Activated naive CD4-positive, alpha-beta T cell treated with anti-CD3 and anti-CD28 coated beads, Interleukin-2, amount 50 U/mL, for 24 hours (primary cell): ENCODE results near the gene SND1.
"Not testable (repeated sequence)": the region's sequence is repeated elsewhere in the genome, so short reads cannot be mapped to it uniquely, and the experiment has no call there.

Source experiments
- H3K27ac Mint-ChIP-seq: one replicate; pipeline ENCODE4 v1.8.0; 2021; ENCODE audit warnings: mild to moderate bottlenecking, mixed read lengths
- H3K27me3 Mint-ChIP-seq: one replicate; pipeline ENCODE4 v1.8.0; 2021; ENCODE audit warnings: mixed read lengths
- H3K36me3 Mint-ChIP-seq: one replicate; pipeline ENCODE4 v1.8.0; 2021; ENCODE audit warnings: mixed read lengths
- H3K4me1 Mint-ChIP-seq: one replicate; pipeline ENCODE4 v1.8.0; 2021; ENCODE audit warnings: mixed read lengths
- H3K4me3 Mint-ChIP-seq: one replicate; pipeline ENCODE4 v1.8.0; 2021; ENCODE audit warnings: mild to moderate bottlenecking, mixed read lengths
- H3K9me3 Mint-ChIP-seq: one replicate; pipeline ENCODE4 v1.8.0; 2021; ENCODE audit warnings: mixed read lengths

Gene SND1

DNA sequence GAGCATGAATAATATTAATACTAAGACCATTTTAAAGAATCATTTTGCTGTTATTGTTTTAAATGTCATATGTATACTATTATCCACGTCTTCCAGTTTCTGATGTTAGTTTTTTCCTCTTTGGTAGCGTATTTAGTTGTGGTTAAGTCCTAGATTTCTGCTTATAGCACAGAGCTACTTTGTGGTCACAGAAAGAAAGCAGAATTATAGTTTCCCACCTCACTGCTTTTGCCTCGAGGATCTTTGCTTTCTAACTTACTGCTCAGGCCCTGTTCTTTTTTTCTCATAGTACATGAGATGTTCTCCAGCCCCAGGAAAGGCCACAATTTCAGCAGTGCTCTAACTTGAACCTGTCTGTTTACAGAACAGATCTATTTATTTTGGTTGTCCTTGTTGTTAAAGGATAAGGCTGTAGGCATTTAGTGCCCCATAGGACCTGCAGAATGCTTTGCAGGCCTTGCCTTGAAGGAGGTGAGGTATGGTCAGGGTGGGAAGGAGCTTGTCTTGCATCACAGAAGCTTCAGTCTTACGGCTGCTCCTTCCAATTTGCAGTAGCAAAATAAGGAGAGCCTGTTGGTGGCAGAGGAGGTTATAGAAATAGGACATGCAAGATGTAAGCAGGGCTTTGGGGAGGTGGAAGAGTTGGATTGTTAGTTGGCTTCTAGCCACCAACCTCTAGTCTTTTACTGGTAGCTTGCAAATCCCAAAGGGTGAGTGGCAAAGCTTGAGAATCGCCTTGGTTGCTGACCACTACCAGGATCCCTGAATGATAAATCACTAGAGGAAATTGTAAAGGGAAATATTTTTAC lies 250.1 kb downstream of the SND1 start:
- peaks cover 57% of the 10 kb centered on the region for H3K4me1 Mint-ChIP-seq
- H3K4me3 Mint-ChIP-seq = no peak overlapping the region
- H3K9me3 Mint-ChIP-seq = no peaks in the 10 kb centered on the region
- H3K36me3 Mint-ChIP-seq = peaks cover 25% of the 10 kb centered on the region
- H3K27ac Mint-ChIP-seq = no peak overlapping the region
- no peaks in the 10 kb centered on the region for H3K27me3 Mint-ChIP-seq

DNA sequence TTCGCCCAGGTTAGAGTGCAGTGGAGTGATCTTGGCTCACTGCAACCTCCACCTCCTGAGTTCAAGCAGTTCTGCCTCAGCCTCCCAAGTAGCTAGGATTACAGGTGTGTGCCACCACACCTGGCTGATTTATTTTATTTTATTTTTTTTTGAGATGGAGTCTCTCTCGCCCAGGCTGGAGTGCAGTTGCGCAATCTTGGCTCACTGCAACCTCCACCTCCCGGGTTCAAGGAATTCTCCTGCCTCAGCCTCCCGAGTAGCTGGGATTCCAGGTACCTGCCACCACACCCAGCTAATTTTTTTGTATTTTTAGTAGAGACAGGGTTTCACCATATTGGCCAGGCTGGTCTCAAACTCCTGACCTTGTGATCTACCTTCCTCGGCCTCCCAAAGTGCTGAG lies 250.8 kb downstream of the SND1 start:
- H3K27ac Mint-ChIP-seq, H3K27me3 Mint-ChIP-seq, H3K9me3 Mint-ChIP-seq, H3K4me3 Mint-ChIP-seq: not testable (repeated sequence)
- Mint-ChIP-seq H3K36me3 (peaks cover 28% of the 10 kb centered on the region), H3K4me1 (peaks cover 63% of the 10 kb centered on the region)

DNA sequence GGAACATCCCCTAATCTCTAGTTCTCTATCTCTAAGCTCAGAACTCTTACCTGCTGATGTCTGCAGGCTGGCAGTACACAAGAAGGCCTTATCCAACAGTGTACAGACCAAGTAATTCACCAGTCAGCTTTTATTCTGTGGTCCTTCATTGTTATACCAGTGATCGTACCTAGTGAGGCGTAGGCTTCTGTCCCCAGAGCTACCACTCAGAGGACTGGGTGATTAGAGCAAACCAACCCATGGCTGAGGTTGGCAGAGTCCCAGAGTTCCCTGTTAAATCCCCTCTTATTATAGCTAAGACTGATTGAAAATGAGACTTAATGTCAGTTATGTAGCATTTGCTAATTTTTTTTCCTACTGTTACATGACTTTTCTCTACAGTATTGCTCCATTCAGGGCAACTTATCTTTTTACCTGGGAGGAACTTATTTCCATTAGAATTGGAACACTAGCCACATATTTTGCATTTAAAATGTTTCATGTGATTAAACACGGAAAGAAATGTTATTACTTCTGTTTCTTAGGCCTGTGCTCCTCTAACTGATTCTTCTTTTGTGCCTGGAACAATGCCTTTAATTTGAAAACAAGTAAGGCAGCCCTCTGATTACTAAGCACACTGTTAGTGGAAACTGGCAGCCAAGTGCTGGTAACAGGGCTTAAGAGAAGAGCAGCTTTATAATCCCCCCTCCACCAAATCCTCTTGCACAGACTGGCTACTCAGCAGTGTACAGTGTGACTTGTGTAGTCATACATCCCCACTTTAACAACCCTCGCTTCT lies 252.1 kb downstream of the SND1 start:
- peak overlapping the region; percentile 25 for H3K27ac Mint-ChIP-seq
- no peak overlapping the region for H3K4me3 Mint-ChIP-seq
- H3K9me3 Mint-ChIP-seq = no peaks in the 10 kb centered on the region
- H3K4me1 Mint-ChIP-seq = peaks cover 72% of the 10 kb centered on the region
- peaks cover 35% of the 10 kb centered on the region for H3K36me3 Mint-ChIP-seq
- H3K27me3 Mint-ChIP-seq = no peaks in the 10 kb centered on the region

DNA sequence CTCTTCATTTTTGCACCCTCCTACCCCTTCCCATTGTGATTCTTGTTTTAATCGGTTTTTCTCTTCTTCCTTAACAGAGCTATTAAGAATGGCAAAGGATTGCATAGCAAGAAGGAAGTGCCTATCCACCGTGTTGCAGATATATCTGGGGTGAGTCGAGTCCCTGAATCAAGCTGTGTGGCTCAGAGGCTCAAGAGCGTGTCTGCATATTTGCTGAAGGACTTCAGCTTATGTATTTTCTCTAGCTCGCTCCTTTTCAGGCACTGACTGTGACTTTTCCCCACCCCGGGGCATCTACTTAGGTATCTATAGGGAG lies 252.6 kb downstream of the SND1 start:
- Mint-ChIP-seq H3K27ac (peak overlapping the region; percentile 25), H3K4me1 (peaks cover 68% of the 10 kb centered on the region), H3K4me3 (no peak overlapping the region), H3K27me3 (no peaks in the 10 kb centered on the region), H3K36me3 (peaks cover 30% of the 10 kb centered on the region), H3K9me3 (no peaks in the 10 kb centered on the region)

DNA sequence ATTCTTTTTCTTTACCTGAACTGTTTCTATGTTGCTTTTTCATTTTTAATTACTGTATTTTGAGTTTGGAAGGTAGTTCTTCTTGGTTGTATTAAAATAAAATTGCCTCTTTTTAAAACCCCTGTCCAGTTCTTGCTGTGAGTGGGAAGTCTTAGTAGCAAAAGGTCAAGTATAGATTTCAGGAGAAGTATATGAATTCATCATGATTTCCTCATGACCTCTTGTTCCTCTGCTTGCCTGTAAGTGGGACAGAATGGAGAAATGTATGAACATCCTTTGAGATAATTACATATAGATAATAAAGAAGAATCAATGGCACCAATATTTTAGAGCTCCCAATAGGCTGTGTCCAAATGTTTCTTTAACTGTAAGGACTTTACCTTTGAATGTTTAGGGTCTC lies 253.0 kb downstream of the SND1 start:
- Mint-ChIP-seq H3K9me3 (no peaks in the 10 kb centered on the region), H3K4me3 (no peak overlapping the region), H3K4me1 (peaks cover 64% of the 10 kb centered on the region), H3K27ac (no peak overlapping the region), H3K27me3 (no peaks in the 10 kb centered on the region), H3K36me3 (peaks cover 30% of the 10 kb centered on the region)

DNA sequence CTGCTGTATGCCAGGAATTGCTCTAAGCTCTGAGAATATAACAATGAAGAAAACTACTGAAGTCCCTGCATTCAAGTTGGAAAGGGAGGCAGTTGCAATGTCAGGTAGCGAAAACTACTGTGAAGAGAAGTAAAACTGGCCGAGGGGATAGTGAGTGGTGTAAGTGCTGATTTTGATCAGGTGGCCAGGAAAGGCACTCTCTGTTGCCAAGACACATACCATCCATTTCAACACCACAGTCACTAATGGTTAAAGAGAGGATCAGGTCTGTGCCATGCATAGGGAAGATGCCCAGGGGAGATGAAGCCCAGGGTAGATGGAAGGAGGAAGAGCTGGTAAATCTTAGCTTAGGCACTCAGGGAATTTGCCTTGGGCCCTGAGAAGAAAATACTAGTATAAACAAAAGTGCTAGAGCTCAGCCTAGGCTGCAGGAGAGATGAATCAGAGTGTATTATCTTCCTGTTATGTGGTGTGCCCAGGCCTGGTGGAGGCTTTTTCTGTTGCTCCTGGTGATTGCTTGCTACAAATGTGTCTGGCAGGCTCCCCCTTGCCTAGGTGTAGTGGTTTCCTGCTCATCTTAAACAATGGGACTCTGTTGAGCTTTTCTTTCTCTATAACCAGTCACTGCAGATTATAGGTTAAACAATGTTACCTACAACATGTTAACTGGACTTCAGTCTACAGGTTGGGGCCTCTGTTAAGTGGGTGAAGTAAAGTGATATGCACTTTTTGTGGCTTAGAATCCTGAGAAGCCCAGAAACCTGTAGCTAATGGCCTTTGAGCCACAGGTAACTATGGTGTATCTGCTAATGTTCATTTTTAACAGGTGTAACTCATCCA lies 253.7 kb downstream of the SND1 start:
- no peak overlapping the region for H3K27ac Mint-ChIP-seq
- H3K9me3 Mint-ChIP-seq = no peaks in the 10 kb centered on the region
- peaks cover 58% of the 10 kb centered on the region for H3K4me1 Mint-ChIP-seq
- H3K4me3 Mint-ChIP-seq = no peak overlapping the region
- H3K27me3 Mint-ChIP-seq = no peaks in the 10 kb centered on the region
- peaks cover 35% of the 10 kb centered on the region for H3K36me3 Mint-ChIP-seq

DNA sequence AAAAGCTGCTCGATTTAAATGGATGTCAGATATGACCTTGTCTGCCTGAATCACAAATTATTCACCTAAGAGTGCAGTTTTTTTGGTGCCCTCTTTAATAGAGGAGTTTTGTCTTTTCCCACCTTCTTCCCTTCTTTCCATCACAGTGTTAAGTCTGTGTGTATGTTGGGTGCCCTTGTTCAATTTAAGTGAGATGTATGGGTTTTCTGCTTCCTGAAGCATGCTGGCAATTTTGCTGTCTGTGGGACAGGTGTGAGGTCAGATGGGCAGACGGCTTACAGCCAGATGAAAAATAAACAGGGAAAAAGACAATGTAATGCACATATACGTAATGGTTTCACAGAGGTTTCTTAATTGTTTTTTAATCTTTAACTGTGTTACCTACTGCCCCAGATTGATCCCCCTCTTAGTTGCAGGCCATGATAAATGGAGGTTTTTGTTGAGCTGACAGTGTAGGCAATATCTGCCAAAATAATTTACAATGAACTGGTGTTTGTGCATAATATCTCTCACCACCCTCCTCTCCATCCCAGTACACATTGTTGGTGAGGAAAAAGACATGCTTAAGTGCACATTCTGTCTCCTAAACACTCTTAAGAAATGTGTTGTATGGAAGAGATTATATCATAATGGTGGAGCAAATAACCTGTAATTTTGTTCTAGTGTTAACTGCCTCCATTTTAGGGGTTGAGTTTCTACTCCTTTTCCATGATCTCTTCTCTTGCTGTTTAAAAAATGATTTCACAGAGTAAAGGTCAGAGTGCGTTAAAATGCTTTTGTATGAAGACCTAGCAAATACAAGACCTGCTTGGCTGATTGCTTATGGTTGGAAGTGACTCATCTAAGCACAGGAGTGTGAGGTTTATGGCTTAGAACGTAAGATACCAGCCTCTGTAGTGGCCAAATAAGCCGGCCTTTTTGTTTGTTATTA lies 255.4 kb downstream of the SND1 start:
- H3K36me3 Mint-ChIP-seq = peaks cover 38% of the 10 kb centered on the region
- no peak overlapping the region for H3K4me3 Mint-ChIP-seq
- H3K9me3 Mint-ChIP-seq = no peaks in the 10 kb centered on the region
- H3K27ac Mint-ChIP-seq = peak overlapping the region; percentile 5
- peaks cover 41% of the 10 kb centered on the region for H3K4me1 Mint-ChIP-seq
- no peaks in the 10 kb centered on the region for H3K27me3 Mint-ChIP-seq

DNA sequence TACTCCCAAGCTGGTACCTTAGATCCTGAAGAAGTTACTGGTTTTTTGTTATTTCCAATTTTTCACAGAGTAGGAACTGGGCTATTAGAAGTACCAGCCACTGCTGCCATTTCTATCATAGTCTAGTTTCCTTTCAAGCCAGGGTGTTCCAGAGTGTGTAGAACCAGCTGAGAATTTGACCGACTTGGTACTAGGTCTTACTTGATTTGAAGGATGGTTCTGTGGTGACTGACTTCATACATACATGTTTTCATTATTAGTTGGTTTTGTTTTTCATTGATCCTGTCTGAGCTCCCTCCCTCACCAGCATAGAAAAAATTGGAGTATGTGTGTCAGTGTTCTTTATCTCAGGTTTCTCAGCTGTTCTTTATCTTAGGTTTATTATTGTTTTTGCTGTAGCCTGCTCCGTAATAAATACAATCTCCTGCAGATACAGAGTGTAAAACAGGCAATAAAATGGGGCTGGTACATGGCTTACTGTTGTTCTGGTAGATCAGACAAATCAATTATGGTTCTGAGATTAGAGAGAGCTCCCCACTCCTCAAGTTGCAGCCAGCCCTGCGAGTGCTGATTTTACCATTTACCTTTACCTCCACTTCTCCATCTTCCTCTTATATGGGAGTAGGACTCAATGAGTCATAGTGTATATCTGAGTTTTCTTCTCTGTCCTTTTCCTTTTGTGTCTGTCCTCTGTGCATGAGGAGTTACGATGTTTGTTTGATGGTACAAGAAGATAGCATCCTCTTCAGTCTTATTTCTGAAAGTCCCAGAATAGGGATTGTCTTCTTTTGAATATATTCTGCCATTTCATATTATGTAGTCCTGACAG lies 256.6 kb downstream of the SND1 start:
- no peak overlapping the region for H3K4me3 Mint-ChIP-seq
- peaks cover 38% of the 10 kb centered on the region for H3K36me3 Mint-ChIP-seq
- H3K27ac Mint-ChIP-seq = peak overlapping the region; percentile 6
- H3K9me3 Mint-ChIP-seq = no peaks in the 10 kb centered on the region
- H3K27me3 Mint-ChIP-seq = no peaks in the 10 kb centered on the region
- peaks cover 38% of the 10 kb centered on the region for H3K4me1 Mint-ChIP-seq

DNA sequence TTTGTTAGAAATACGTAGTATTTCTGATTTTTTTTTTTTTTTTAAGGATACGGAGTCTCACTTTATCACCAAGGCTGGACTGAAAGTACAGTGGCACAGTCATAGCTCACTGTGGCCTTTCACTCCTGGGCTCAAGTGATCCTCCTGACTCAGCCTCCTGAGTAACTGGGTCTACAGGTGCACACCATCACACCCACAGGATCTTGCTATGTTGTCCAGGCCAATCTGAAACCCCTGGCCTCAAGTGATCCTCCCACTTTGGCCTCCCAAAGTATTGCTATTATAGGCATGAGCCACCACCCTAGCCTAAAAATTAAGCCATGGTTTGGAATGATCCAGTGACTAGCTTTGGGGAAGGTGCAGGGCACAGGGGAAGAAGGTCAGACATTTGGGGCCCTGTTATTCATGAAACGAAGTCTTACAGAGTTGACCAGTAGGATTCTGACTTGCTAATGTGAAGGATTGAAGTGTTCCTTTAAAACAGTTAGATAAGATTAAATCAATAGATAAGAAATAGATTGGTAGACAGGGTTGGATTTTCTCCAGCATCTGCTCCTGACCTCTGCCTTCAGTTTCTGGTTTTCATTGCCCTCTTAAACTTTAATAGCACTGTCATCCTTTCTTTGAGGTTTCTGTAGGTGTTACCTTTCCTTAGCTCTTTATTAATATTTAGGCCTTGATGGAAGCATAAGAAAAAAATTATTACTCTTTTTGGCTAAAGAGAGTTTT lies 257.6 kb downstream of the SND1 start:
- Mint-ChIP-seq H3K4me1 (peaks cover 32% of the 10 kb centered on the region), H3K27ac (no peak overlapping the region), H3K36me3 (peaks cover 33% of the 10 kb centered on the region), H3K9me3 (no peaks in the 10 kb centered on the region), H3K4me3 (no peak overlapping the region), H3K27me3 (no peaks in the 10 kb centered on the region)

DNA sequence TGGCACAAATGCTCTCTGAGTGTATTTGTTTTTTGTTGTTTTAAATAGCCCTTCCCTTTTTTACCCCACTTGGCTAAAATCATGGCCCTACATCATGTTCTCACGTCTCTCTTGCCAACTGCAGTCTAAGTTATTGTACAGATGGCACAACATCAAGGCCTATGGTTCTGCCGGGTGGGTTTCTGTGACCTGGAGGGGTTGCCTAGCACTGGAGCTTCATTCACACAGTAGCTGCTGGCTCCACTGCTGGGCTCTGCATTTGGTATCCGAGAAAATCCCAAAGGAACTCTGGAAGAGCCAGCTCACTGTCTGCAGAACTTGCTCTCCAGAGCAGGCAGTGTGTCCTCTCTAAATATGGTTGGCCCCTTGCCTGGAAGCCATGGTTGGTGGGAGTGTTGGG lies 258.7 kb downstream of the SND1 start:
- no peak overlapping the region for H3K27ac Mint-ChIP-seq
- H3K36me3 Mint-ChIP-seq = peaks cover 27% of the 10 kb centered on the region
- H3K27me3 Mint-ChIP-seq = no peaks in the 10 kb centered on the region
- H3K4me1 Mint-ChIP-seq = peaks cover 23% of the 10 kb centered on the region
- no peaks in the 10 kb centered on the region for H3K9me3 Mint-ChIP-seq
- H3K4me3 Mint-ChIP-seq = no peak overlapping the region

DNA sequence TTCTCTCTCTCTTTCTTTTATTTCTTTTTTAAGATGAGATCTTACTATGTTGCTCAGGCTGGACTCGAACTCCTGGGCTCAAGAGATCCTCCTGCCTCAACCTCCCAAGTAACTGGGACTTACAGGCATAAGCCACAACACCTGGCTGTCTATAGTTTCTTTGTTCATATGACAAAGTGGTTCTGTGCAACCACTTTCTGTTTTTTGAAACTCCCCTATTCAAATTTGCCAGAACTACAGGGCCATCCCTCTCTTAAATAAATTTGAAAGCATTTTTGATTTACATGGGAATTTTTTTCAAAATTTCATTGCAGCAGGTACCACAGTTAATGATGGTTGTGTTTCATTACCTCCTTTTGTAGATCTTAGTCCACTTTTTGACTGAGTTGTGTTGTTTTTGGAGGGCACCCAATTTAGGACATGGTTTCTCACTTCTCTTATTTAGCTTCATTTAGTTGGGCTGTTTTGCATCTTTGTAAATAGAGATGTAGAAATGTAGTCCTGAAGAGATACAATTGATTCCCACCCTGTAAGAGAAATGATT lies 260.0 kb downstream of the SND1 start:
- Mint-ChIP-seq H3K27ac (no peak overlapping the region), H3K36me3 (peaks cover 24% of the 10 kb centered on the region), H3K9me3 (no peaks in the 10 kb centered on the region), H3K27me3 (no peaks in the 10 kb centered on the region), H3K4me3 (no peak overlapping the region), H3K4me1 (peaks cover 17% of the 10 kb centered on the region)

DNA sequence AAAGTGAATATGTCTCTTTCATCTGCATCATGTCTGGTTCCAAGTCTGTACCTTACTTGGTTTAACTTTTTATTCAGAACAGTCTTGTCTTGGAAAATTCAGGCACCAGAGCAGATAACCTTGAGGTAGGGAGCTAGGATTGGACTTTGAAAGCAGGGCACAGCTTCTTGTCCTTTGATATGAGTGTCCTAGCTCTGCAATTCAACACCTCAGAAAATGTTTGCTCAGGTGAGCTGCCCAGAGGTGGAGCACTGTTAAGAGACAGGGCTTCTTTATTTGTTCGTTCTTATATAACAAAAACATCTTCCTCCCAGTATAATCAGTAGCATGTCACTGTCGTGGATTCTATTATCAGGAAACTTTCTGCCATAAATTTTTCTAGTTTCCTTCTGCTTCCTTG lies 260.9 kb downstream of the SND1 start:
- Mint-ChIP-seq H3K27ac (no peak overlapping the region), H3K4me1 (peaks cover 9% of the 10 kb centered on the region), H3K9me3 (no peaks in the 10 kb centered on the region), H3K4me3 (no peak overlapping the region), H3K27me3 (no peaks in the 10 kb centered on the region), H3K36me3 (peaks cover 19% of the 10 kb centered on the region)

DNA sequence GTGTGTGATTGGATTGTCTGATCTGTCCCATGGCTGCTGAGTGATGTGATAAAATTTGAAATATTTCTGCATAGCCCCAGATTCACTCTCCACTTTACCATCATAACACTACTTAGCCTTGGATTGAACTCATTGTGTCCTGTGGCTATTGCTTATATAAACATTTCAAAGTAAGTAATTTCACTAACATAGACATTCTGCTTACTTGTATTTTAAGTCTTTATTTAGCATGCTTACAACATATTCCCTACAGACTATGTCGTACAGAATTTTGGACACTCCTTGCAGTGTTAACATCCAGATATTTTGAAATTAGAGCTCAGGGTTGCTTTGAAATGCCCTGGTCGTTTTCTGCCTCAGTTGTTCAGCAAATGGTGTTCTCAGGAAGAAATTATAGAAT lies 261.7 kb downstream of the SND1 start:
- no peak overlapping the region for H3K27ac Mint-ChIP-seq
- H3K4me3 Mint-ChIP-seq = no peak overlapping the region
- H3K9me3 Mint-ChIP-seq = no peaks in the 10 kb centered on the region
- H3K36me3 Mint-ChIP-seq = peaks cover 15% of the 10 kb centered on the region
- no peaks in the 10 kb centered on the region for H3K27me3 Mint-ChIP-seq
- H3K4me1 Mint-ChIP-seq = peaks cover 5% of the 10 kb centered on the region
